HG03469 (cell line): ENCODE data around the gene ATG4D.
"Not testable (repeated sequence)": the region's sequence is repeated elsewhere in the genome, so short reads cannot be mapped to it uniquely, and the experiment has no call there.

Source experiments
- ATAC-seq: cut with Tn5 transposase; IDR thresholded peaks from one replicate; pipeline ENCODE4 v1.9.1; 2021; ENCODE audit warnings: mild to moderate bottlenecking, moderate library complexity, moderate number of reproducible peaks; ENCODE audit not compliant: unreplicated experiment

The ATG4D gene

DNA sequence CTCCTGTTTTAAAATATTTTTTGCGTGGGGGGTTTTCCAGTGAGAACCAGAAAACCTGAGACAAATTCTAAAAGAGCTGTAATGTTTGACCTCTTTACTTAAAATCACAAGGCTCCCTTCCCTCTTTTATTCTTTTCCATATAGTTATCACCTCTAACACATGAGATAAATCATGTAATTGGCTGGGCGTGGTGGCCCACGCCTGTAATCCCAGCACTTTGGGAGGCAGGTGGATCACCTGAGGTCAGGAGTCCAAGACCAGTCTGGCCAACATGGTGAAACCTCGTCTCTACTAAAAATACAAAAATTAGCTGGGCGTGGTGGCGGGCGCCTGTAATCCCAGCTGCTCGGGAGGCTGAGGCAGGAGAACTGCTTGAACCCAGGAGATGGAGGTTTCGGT lies 7.3 kb downstream of the ATG4D start:
- not testable (repeated sequence) for ATAC-seq

DNA sequence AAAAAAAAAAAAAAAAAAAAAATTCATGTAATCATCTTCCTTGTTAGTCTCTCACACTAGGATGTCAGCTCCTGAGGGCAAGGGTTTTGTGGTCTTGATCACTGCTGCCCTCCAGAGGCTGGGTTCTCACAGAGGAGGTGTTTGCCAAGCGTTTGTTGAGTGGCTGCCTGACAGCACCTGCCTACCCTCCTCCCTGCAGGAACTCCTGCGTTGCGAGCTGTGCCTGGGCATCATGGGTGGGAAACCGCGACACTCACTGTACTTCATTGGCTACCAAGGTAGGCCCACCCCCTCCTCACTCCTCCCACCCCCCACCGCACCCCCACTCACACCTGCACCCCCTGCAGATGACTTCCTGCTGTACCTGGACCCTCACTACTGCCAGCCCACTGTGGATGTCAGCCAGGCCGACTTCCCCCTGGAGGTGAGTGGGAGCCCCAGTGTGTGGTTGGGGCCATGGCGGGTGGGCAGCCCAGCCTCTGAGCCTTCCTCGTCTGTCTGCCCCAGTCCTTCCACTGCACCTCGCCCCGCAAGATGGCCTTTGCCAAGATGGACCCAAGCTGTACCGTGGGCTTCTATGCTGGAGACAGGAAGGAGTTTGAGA lies 8.1 kb downstream of the ATG4D start:
- ATAC-seq = no peak

DNA sequence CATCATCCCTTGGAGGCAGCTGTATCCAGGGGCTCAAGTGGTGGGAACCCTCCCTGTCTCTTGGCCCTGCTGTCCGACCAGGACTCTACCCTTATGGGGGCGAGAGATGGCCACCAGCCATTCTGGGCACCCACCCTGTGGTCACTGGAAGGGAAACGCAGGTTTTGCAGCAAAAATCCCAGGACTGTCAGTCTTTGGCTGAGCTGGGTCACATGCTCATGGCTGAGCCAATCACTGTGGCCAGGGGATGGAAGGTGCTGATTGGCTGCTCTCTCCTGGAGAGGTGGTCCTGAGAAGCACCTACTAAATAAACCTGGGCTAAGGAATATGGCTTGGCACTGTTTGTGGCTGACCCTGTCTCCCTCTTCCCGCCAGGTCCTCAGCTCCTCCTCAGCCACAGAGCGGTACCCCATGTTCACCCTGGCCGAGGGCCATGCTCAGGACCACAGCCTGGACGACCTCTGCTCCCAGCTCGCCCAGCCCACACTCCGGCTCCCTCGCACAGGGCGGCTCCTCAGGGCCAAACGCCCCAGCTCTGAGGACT lies 8.9 kb downstream of the ATG4D start:
- ATAC-seq = no peak

DNA sequence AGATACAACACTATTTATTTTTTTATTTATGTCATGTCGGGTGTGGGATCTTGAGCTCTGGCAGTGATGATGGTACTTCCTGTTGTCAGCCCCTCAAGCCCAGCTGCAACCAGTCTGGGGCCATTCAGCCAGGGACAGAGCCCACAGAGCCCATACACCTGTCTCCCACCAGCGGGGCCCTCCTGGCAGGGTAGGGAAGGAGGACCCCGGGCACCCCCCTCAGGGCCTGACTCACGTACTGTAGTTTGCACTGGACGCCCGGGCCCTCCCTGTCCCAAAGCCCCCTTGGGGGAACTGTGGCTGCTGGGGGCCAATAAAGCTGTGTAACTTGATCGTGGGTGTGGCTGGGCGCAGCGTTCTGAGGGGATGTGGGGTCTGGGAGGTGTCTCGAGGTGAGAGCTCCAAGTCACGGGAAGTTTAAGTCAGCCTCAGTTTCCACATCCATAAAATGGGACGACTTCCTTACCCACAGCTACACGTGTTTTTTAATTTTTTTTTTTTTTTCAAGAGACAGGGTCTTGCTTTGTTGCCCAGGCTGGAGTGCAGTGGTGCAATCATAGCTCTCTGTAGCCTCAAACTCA lies 9.5 kb downstream of the ATG4D start:
- no peak for ATAC-seq

DNA sequence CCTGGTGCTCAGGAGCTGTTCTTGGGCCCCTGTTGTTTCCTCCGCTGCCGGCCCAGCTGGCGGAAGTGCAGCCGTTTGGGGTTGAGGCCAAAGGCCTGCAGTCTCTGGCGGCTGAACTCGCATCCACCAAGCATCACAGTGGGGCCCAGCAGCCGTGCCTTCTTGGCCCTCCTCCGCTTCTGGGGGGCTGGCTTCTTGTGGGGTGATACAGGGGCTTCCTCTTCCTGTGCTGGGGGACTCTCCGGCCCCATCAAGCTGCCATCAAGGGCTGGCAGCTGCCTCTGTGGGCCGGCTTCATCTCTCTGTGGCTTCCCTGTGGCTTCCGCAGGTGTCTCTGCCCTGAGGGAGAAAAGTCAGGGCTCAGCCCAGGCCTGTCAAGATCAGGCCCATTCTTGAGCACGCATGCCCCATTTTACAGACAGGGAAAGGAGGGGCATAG lies 10.3 kb downstream of the ATG4D start:
- no peak for ATAC-seq

DNA sequence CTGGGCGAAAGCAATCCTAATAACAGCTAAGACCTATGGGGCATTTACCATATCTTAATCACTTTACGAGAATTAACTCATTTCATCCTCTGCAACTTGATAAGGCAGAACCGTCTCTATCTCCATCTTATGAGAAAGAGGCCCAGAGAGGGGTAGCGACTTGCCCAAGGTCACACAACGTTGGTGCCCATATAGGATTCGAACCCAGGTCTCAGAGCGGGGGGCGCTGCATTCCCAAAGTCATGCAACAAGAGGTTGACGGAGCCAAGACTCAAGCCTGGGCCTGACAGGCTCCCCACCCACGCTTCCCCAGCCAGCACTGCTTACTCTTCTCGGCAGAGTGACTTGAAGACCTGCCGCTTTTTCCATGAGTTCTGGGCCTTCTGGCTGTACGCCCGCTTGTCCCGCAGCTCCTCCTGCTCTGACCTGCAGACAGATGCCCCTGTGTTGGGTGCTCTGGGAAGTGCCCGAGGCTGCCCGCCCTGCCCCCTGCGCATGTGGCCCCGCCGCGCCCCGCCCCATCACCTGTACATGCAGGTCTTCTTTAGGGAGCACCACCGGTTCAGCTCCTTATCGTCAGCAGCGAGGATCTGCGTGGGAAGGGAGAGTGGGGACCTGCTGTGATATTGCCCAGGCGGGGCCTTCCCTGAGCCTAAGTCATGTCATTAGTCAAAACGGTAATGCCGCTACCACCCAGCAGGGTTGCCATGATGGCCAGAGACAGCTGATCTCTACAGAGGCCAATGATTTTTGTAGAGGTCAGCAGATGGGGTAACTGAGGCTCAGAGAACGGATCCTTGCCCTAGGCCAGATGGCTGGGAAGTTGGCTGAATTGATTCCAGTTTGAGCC lies 11.3 kb downstream of the ATG4D start:
- ATAC-seq = no peak

DNA sequence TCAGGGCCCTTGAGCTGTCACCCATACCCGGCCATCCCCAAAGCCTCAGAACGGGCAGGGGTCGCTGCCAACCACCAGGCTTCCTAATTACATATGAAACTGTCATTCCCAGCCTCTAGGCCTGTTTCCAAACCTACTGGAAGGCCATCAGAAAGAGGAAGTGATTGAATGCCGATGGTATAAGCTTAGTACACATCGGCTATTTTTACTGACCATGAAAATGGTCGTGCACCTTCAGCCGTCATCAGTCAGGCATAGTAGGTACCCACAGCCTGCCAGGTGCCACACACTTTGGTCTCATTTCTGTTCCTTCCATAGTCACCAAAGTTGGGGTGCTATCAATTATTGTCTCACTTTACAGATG lies 11.9 kb downstream of the ATG4D start:
- no peak for ATAC-seq

DNA sequence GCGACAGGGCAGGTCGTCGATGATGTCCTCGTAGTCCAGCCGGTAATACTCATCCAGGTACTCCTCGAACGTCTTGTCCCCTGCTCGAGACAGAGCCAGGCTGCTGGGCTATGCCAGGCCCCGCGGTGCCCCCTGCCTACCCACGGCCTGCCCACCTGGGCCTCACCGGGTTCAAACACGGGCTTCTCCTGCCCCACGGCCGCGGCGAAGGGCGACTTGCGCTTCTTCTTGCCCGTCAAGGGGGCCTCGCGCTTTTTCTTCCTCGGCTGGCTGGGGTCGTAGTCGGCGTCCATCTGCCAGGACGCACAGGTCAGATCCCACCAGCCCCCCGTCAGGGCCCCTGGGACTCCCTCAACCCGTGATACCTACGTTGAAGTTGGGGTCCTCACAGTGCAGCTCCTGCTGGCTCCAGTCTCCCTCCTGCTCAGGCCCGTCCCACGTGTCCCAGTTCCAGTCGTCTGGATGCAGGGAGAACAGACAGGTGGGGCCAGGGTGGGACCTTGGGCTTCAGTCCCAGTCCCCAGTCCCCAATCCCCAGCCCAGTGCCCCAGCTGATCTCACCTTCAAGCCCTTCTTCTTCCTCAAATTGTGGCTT lies 14.0 kb downstream of the ATG4D start:
- ATAC-seq = no peak

DNA sequence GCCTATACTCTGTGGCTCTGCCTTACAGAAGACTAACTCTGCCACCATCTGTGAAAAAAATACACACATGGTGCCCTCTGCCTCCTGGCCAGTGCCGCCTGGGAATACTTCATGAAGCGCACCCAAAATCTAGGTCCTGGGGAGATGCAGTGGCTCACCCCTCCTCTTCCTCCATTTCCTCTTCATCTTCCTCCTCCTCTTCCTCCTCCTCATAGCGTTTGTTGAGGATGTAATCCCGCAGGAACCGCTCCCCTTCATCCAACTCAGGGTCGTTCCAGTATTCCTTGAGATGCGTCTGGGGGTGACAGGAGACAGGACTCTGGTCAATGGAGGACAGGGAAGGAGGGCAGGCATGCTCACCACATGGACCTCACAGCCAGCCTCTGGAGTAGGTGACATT lies 16.4 kb downstream of the ATG4D start:
- ATAC-seq = no peak

DNA sequence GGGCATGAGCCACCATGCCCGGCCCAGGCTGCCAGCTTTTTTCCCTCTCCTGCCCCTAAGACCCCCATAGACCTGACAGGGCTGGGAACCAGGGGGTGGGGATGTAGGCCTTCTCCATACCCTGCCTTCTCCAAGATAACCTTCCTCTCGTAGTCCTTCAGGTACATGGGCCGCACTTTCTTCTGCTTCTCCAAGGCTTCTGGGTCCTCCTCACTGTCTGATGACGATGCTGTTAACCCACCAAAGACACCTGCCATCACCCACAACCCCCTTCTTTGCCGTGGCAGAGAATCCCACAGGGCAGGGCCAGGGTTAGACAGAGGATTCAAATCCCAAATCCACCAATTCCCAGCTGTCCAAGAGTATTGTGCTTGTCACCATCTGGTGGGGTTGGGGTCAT lies 18.9 kb downstream of the ATG4D start:
- ATAC-seq = no peak

DNA sequence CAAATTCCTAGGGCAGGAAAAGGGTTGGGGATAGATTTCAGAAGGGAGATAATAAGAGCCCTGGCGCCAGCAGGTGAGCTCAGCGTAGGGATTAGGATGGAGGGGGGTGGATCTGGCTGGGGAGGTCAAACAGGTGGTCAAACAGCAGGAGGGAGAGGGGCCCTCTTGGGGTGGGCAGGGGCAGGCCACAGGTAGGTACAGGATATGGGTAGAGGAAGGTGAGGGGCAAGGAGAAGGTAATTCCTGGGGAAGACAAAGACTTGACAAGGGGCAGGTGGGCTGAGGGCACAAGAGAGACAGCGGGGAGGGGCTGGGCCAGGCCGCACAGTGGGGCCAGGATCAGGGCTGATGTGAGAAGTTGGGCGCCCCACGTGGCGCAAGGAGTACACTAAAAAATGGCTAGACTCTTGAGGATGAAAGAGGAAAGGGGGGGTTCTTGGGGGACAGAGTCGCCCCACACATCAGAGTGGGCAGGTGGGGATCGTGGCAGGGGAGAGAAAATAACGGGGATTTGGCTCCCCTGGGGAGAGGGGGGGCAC lies 21.4 kb downstream of the ATG4D start:
- ATAC-seq = no peak

DNA sequence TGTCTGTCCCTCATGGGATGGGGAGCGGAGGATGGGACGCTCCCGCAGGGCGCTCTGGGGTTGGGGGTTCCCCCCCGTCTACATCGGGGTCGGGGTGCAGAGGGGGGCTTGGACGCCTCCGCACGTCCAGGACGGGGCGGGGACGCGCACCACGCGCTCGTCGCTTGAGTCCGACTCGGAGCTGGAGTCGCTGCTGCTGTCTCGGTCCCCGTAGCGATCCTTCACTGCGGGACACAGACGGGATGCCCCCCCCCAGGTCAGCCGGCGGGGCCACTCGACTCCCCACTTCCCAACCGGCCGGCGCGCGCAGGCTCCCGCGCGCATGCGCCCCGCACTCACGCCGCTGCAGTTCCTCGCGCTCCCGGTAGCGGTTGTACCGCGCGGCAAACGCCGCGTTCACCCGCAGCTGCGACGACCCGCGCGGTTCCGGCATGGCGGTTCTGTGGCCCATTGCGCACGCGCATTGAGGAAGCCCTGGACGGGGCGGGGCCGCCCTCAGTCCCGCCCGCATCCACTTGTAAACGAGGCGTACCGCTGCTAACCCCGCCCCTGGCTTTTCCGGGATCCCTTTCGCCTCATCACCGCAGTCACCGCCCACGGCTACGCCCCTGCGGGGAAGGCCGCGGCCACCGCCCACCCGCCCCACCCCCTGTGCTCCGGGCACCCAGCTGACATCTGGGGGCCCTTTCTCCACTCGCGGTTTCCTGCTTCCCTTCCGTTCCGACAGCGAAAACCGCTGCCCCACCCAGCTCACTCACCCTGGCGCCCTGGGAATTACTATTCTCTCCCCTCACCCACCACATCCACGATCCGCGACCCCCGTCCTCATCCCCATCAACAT lies 22.1 kb downstream of the ATG4D start, which contains the start of gene KRI1:
Gene KRI1, minus strand, starts transcription at position 444 of the 841 bp plus-strand sequence. Its CDS starts 11 bp downstream, at position 433.
- ATAC-seq = peak; percentile 28

DNA sequence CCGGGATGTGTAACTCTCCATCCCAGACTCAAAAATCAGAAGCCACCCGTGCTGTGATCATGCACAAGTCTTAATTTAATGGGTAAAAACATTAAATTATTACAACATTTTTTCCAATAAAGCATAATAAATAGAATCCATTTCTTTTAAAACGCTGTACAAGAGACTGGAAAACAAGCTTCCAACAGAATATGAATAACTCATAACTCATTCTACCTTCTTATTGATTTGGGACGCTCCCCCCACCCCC lies 22.6 kb downstream of the ATG4D start:
- ATAC-seq = no peak

DNA sequence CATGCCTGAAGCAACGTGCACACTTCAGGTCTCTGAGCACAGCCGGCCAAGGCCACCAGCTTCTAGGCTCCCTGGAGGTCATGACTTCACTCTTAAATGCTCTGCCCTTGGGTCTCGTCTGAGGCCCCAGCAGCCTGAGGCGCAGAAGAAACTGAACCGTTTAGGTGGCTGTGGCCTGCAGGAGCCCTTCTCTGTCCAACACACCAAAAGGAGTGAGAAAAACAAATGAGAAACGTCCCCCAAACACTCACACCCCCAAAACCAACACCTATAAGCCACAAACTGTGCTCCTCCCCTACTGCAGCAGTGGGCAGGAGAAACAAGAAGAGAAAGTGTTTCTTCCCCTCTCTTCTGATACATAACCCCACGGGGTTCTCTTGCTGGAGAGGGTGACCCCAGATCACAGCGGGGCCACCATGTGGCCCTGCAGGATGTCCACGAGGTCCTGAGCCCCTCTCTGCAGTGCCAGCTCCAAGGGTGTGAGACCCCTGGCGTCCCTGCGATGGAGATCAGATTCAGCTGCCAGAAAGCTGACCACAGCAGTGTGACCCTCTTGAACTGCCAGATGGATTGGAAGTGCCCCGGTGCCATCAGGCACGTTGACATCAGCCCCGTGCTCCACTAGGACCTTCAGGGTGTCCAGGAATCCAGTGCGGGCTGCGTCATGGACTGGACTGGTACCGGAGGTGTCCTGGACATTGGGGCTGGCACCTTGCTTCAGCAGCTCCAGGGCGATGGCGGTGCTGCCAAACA lies 23.1 kb downstream of the ATG4D start:
- ATAC-seq = no peak

DNA sequence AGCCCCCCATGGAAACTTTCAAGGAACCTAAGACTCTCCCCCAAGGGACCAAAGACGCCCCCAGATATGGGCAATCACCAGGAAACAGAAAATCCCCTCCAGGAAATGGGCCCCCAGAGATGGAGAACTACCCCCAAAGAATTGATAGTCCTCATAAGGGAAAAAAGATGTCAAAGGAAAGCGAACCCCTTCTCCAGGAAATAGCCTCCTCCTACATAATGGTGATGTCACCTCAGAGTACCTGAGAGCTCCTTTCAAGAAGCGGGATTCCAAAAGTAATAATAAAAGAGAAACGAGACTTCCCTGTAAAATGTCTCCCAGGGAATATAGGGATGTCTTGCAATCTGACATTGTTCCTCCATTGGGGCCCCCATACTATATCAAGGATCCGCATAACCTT lies 24.0 kb downstream of the ATG4D start:
- no peak for ATAC-seq

DNA sequence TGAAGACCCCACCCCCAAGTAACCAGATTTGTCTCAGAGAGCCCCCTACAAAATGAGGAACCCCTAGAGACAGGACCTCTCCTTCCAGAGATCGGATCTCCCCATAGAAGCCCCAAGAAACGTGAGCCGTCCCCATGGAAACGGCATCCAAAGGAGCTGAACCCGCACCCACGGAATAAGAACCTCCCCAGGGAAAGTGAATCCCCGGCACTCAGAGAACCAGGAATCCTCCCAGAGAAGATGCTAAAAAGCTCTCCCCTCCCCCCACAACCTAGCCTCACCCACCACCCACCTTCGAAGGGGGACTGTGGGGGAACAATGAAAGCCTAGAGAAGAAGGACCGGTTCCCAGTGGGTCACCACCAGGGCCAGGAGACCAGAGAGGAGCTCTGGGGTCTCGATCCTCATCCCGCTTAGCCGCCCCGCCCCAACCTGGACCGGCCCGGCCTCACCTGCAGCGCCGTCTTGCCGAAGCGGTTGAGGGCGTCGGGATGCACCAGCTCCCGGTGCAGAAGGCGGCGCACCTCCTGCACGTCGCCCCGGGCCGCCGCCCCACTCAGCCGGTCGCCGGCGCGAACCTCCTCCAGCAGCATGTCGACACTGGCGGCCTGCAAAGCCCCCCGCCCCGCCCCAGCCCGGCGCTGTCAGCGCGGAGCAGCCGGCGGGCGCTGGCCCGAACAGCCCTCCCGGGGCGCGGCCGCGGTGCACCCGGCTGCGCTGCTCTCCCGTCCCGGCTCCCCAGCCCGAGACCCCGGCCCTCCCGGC lies 24.5 kb downstream of the ATG4D start:
- ATAC-seq = no peak

DNA sequence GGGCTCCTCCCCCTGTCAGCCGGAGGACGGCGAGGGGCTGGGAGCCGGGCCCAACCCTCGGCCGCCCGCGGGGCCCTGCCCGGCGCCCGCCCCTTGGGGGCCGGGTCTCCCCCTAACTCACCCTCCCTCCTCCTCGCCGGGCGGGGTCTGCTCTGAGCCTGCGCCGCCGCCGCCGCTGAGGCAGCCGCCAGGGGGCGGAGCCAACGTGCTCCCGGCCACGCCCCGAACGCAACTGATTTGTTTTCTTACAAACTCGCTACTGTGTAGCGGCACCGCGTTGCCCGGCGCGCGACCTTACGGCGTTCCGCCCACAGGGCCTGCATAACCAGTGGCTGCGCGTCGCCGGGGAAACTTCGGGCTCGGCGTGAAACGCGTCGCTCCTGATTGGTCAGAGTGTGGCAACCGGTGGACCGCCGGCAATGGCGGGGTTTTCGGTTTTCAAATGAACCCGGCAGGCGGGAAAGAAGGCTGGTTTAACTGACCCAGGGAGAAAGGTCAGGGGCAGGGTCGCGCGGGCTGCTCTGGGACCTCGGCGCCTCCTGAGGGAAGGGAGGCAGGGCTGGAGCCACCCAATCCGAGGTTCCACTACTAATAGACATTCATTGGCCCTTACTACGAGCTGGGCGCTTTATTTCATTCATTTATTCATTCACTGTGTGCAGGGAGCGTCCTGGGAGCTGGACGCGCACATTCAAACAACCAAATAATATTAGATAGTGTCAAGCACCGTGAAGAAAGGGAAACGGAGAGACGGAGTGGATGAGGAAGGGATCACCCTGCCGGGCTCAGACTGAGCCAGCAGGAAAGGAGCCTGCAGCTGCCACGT lies 25.3 kb downstream of the ATG4D start, which contains the start of gene CDKN2D:
Gene CDKN2D, minus strand, starts transcription at position 154 of the 826 bp plus-strand sequence. CDS start 326 bp downstream, outside the sequence.
- ATAC-seq = peak; percentile 51

DNA sequence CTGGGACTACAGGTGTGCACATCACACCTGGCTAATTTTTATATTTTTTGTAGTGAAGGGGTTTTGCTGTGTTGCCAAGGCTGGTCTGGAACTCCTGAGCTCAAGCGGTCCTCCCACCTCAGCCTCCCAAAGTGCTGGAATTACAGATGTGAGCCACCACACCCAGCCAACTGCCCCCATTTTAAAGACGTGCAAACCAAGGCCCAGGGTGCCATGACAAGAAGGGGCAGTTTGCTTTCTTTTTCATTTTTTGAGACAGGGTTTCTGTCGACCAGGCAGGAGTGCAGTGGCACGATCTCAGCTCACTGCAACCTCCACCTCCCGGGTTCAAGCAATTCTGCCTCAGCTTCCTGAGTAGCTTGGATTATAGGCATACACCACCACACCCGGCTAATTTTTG lies 30.1 kb downstream of the ATG4D start:
- not testable (repeated sequence) for ATAC-seq
